HPDE6-E6E7 (cell line): Measurements from ENCODE around the gene RAP1A.
"Not testable (repeated sequence)": the region's sequence is repeated elsewhere in the genome, so short reads cannot be mapped to it uniquely, and the experiment has no call there.

Source experiments
- DNase-seq: peaks from one replicate; pipeline ENCODE4 v3.0.0; 2011; ENCODE audit warnings: missing footprints; ENCODE audit errors: extremely low spot score

RAP1A gene

GRCh38 chr1:111736548-111737215, 117.1 kb downstream of the RAP1A start:
- no peak for DNase-seq

GRCh38 chr1:111737216-111738132, 117.9 kb downstream of the RAP1A start:
- no peak for DNase-seq

GRCh38 chr1:111738133-111738435, 118.5 kb downstream of the RAP1A start:
- DNase-seq, result no peak

- peak; percentile 58 for DNase-seq
Measured at GRCh38 chr1:111738436-111739193, 119.0 kb downstream of the RAP1A start.

- DNase-seq, result peak; percentile 86
Measured at GRCh38 chr1:111739194-111739924, 119.8 kb downstream of the RAP1A start, which contains the start of gene INKA2. INKA2 (minus strand) TSS chr1:111739395; CDS start chr1:111739242, 153 bp downstream.

- peak; percentile 27 for DNase-seq
Measured at GRCh38 chr1:111739925-111740765, 120.6 kb downstream of the RAP1A start.

- not testable (repeated sequence) for DNase-seq
Measured at GRCh38 chr1:111742292-111742691, 122.7 kb downstream of the RAP1A start.

- no peak for DNase-seq
Measured at GRCh38 chr1:111742938-111743549, 123.5 kb downstream of the RAP1A start.

- no peak for DNase-seq
Measured at GRCh38 chr1:111743679-111744101, 124.1 kb downstream of the RAP1A start.

GRCh38 chr1:111745675-111746613, 126.4 kb downstream of the RAP1A start:
- no peak for DNase-seq

- no peak for DNase-seq
Measured at GRCh38 chr1:111746614-111746999, 127.0 kb downstream of the RAP1A start.

- DNase-seq, result peak; percentile 43
Measured at GRCh38 chr1:111747282-111747734, 127.7 kb downstream of the RAP1A start.

GRCh38 chr1:111747947-111748346, 128.4 kb downstream of the RAP1A start:
- no peak for DNase-seq

- no peak for DNase-seq
Measured at GRCh38 chr1:111749628-111750027, 130.0 kb downstream of the RAP1A start.

- DNase-seq, result no peak
Measured at GRCh38 chr1:111750856-111751255, 131.3 kb downstream of the RAP1A start.

GRCh38 chr1:111751906-111752575, 132.5 kb downstream of the RAP1A start:
- no peak for DNase-seq

- peak; percentile 29 for DNase-seq
Measured at GRCh38 chr1:111754984-111755330, 135.4 kb downstream of the RAP1A start.

GRCh38 chr1:111755331-111756123, 135.9 kb downstream of the RAP1A start, which contains the start of gene DDX20:
DDX20 (plus strand) TSS chr1:111755901; CDS start chr1:111755925, 24 bp downstream.
- peak; percentile 89 for DNase-seq
